AG20443 (cell line): ENCODE data around the gene PARM1.

Source experiments
- DNase-seq: peaks from one replicate; pipeline ENCODE4 v3.0.0; 2012; ENCODE audit warnings: low spot score, mixed read lengths

PARM1 gene

DNA sequence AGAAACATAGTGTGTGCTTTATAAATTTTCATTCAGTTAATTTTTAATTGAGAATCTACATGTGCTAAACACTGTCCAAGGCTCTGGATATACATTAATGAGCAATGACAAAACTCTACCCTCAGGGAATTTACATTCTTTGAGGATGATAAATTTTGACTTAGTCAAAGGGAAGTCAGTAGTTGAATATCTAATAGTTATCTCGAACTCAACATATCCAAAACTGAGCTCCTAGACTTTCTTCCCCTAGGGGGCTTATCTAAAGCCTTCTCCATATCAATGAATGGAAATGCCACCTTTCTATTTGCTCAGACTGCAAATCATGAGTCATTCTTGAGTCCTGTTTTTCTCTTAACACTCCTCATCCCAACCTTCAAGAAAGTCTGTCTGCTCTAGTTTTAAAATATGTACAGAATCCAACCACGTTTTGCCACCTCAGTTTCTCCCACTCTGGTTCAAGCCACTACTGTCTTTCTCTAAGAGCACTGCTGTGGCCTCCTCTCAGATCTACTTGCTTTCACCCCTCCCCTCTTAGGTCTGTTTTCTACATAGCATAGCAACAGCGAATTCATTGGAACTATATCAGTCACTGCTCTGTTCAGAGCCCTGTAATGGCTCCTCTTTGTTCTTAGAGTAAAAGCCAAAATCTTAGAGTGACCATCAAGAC lies 9.5 kb downstream of the PARM1 start:
- DNase-seq: no peak

DNA sequence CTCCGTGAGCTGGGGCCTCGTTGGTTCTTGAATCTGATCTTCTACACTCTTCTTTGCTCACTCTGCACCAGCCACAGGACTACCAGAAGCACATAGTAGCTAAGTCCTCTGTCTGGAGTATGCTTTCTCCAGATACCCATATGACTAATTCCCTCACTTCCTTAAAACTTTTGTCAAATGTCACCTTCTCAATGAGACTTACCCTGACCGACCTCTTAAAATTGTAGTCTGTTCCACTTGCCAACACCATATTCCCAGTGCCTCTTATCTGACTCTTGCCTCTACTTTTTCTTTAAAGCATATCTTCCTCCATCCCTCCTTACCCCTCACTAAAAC lies 10.0 kb downstream of the PARM1 start:
- no peak for DNase-seq

DNA sequence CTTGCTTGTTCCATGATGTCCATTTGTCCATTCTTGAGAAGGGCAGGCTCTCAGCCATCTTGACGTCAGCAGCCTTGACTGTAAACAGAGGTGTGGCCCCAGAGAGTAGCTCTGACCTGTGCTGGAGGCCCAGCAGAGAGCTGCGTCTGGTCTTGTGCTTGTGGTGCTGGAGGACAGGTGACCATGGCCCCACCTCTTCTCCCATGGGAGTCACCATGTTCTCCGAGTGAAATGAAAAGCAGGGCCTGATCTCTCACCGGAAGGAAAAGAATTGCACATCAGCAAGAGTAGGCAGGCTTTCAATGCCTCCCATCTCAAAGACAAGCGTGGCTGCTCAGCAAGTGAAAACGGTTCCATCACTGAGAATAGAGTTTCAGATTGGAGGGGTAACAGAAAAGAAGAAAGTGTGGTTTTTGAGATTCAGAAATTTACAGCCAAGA lies 11.5 kb downstream of the PARM1 start:
- no peak for DNase-seq

DNA sequence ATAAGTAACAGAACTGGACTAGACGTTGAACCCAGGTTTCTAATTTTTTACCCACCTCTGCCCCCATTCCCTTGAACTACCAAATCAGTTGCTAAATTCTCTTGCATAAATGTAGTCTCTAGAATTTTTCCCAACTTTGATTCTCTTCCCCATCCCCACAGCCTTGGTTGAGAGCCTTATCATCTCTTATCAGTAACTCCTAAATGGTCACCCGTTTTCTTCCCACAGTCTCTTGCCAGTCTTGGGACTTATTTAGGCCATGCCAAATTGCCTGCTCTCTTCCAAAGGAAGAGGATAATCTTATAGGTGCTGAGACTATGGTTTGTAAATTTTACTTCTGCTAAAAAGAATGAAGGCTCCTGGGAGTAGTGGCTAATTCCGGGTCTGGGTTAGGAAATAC lies 13.3 kb downstream of the PARM1 start:
- no peak for DNase-seq

DNA sequence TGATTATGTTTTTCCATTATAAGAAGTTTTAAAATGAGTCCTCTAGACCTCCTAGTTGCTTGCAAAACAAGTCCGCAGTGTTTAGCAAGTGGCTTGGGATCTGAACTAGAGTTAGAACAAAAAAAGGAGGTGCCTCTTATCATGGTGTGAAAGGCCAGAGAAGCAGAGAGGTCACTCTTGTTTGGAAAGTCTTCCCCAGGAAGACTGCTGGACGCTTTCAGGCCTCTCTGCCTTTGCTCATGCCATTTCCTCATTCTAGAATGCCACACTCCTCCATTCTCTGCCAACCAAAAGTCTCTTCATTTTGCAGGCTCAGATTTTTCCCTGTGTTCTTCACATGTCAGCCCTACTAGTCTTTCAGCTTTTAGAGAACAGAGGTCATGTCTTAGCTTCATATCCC lies 14.9 kb downstream of the PARM1 start:
- DNase-seq: no peak

DNA sequence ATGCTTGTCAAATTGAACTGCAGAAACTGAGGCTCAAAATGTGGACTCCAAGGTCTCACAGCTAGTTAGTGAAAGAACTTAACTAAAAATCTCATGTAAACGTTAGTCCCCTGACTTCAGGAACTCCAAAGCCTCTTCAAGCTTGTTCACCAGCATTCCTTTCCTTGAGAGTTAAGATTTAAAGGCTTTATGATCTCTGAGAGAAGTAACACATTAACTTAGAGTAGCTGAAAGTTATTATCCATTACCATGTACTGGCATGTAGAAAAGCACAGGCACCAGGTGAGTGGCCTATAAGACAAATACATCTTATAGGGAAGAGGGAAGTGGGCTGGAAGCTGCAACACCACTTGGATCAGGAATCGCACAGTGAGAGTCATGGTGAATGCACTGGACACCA lies 15.3 kb downstream of the PARM1 start:
- DNase-seq: no peak

DNA sequence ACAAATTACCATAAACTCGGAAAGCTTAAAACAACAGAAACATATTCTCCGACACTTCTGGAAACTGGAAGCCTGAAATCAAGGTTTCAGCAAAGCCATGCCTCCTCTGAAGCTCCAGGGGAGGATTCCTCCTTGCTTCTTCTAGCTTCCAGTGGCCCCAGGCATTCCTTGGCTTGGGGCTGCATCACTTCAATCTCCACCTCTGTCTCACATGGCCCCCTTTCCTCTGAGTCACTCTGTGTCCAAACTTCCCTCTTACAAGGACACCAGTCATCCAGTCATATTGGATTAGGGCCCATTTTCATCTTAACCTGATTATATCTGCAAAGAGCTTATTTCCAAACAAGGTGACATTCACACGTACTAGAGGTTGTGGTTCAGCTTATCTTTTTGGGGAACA lies 17.3 kb downstream of the PARM1 start:
- no peak for DNase-seq

DNA sequence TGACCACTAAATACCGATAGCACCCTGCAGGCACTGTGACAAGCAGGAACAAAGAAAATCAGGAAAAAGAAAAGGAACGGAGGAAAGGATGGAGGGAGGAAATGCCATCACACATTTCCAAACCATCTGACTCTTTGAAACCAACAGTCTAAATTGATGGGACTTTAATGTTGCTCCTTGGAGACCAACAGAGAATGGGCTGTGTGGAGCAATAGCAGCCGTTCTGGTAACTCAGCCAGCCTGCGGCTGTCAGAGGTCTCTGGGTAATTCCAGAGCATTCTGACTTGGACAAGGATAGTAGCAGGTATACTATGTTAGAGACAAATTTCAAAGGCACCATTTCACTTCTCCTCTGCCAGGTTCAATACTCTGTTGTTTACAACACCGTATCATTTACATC lies 18.0 kb downstream of the PARM1 start:
- no peak for DNase-seq

DNA sequence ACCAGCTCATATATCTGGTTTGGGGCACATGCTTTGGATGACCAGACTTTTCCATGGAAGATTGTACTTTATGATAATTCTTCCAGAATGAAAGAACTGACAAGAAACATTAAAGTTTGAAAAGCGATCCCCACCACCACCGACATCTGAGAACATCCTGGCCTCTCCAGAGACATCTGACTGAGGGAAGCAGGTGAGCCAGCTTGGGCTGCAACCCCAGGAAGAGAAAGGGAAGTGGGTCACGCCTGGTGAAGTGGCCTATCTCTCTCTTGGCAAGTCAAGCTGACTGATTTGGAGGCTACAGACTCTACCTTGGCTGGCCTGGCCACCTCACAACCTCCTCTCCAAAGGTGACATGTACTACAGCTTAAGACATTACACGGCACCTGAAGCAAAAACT lies 20.7 kb downstream of the PARM1 start:
- no peak for DNase-seq

DNA sequence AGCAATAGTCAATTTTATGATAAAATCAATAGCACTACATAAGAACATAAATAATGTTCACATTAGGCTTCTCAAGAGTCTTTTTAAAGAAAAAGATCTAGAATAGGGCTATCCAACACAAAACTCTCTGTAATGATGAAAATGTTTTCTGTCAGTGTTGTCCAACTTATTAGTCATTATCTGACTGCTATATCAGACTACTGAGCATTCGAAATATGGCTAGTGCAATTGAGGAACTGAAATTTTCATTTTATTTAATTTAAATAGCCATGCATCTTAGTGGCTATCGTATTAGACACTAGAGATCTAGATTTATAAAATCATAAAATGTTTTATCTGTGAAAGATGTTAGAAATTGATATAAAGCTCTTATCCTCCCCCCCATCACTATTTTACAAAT lies 26.0 kb downstream of the PARM1 start:
- no peak for DNase-seq

DNA sequence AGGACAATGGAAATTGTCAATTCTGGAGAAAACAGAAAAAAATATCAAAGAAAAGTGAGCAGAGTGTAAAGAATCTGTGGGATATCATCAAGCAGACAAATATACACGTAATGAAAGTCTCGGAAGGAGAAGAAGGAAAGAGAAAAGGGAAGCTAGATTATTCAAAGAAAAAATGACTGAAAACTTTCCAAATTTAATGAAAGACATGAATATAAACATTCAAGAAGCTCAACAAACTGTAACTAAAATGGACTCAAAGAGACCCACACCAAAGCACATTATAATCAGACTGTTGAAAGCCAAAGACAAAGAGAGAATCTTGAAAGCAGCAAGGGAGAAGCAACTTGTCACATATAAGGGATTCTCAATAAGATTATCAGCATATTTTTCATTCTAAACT lies 28.3 kb downstream of the PARM1 start:
- no peak for DNase-seq

DNA sequence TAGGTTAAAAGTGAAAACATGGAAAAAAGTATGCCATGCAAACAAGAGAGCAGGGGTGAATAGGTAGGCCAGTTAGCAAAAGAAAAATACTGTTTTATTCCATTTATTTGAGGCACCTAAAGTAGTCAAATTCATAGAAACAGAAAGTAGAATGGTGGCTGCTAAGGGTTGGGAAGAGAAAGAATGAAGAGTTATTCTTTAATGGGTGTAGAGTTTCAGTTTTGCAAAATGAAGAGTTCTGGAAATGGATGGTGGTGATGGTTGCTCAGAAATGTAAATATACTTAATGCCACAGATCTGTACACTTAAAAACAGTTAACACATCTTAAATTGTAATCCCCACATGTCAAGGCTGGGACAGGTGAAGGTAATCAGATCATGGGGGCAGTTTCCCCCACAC lies 29.7 kb downstream of the PARM1 start:
- DNase-seq: no peak

DNA sequence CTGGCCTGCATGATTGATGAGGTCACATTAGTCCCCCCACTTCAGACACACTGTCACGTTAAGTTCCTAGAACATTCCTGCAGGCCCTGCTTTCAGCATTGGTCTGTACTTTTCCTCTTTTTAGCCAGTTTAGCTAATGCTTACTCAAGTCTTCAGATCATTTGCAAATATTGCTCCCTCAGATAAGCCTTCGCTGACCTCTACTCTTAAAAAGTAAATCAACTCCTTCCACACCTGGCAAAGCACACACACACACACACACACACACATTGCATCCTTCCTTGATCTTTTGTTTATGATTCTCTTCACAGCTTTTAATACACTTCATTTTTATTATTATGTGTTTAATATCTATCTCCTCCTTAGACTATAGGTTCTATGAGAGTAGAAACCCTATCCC lies 31.4 kb downstream of the PARM1 start:
- no peak for DNase-seq

DNA sequence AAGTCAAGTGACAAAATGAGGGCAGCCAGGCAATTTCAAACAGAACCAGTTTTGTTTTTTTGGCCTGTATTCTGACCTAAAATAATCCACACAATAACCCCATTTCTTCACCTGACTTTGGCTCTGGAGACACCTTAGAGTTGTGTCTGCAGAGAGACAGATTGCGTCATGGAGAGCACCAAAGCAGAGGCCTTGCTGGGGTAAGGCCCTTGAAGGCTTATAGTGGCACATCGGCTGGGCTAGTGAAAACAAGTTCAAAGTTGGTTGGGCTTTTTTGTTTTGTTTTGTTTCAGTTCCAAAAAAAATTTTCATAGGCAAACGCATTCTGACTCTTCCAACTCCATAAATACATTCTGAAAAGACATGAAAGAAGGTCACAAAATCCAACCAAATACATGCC lies 34.4 kb downstream of the PARM1 start:
- DNase-seq: no peak

DNA sequence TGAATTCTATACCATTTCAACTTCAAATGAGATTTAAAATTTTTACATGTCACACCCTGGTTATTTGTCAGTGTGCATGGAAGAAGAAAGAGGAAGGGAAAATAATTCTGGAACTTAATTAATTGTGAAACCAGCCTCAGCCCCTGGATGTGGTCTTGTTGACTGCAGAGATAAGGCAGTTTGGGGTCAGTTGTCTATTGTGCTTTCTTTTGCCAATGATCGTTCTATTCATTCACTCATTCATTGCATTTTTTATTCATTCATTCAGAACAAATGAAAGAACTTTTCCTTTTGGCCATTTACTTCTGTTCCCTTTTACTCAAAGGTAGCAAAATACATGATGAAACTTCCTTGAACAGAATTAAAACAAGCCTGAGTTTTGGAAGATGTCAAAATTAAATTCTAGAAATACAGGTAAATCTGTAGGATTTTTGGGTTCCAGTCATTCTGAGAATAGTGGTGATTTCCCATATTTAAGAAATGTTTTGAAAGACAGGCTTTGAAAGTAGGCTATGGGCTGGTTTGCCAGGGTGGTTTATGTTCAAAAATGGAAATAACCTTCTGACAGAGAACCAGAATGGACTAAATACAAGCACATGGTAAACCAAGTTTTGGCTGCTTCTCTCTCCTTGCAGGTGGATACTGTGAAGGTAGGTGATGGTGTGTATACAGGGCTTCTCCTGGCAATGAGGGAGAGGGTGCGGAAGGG lies 35.7 kb downstream of the PARM1 start:
- DNase-seq: no peak

DNA sequence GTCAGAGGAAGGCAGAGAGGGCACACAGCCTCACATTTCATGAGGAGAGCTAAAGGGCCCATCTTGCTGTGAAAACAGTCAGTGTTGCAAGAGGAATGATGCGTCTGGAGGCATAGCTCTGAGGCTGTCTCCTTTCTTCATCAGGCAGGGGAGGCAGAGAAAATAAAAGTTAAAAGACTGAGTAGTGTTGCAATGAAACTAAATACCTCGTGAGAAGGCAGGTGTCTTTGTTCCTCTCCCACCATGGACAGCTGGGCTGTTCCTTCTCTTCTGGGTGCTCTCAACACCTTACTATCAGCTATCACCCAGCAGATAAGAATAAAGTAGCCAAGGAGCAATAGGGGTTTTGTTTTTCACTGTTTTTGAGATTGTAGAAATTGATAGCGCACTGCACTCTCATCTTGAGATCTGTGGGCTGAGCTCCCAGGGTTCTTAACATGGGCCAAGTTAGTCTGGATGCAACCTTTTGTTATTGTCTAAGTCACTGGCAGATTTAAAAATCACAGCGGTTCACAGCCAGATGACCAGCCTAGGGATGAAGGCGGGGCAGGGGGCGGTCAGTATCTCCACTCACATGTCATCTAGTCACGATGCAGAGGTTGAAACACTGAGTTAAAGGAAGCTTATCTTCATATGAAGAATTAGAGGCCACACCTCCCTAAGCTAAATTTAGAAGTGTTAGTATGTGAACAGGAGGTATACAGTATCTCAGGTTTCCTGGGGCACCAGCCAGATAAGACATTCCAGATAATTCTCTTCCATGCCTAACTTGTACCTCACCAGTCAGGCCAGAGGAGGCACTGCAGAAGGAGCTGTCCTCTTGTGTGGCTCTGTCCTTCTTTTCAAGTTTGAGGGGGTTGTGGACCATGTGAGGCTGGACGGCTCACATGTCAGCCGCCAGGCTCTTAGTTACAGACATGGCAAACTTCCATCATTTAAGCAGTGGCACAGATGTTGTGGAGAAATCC lies 36.9 kb downstream of the PARM1 start:
- no peak for DNase-seq

DNA sequence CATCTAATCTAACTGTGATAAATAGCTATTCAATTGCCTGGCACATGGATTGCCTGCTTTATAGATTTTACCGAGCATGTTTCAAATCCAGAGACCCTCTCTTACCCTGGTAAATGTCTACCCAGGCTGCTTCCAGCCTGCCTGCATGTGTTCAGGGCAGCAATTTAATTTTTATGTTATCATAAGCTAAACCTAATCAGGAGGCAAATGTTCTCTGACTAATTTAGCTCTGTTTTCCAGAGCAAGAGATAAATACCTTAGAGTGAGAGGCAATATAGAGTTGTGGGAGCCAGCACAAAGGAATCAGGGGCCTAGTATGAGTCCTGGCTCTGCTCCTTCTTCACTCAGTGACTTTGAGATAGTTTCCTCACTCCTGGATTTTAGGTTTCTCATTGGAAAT lies 37.7 kb downstream of the PARM1 start:
- no peak for DNase-seq

DNA sequence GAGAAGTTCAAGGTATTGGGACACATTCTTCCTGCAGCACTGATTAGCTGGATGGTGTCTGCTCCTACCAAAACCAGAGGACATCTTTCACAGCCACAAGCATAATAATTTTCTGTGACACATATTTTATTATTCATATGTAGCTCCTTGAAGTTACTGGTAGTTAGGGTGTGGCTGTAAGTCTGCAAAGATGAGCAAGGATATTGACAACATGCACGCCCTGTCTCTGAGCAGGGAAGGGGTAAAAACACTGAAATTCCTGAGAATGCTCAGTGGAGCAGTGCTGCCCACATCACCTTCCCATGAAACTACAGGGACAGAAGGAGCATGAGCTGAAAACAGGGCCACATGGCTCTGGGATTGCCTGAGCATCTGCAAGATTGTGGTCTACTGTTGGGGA lies 38.9 kb downstream of the PARM1 start:
- no peak for DNase-seq

DNA sequence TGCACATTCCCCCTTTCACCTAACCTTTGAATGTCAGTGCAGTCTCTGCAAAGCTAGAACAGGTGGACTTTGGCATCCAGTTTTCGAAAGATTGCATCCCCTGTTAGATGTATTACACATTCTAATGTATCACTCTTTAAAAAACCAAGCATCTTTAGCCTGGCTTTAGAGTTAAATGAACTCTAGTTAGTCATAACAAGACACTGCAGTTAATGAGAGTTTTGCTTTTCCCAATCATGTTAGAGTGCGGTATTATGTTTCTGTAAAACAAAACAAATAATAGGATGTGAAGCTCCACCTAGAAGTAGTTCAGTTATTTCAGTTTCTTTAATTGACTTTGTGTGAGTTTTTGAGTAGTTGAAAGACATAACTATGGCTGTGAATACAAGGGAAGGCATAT lies 42.2 kb downstream of the PARM1 start:
- DNase-seq: no peak

DNA sequence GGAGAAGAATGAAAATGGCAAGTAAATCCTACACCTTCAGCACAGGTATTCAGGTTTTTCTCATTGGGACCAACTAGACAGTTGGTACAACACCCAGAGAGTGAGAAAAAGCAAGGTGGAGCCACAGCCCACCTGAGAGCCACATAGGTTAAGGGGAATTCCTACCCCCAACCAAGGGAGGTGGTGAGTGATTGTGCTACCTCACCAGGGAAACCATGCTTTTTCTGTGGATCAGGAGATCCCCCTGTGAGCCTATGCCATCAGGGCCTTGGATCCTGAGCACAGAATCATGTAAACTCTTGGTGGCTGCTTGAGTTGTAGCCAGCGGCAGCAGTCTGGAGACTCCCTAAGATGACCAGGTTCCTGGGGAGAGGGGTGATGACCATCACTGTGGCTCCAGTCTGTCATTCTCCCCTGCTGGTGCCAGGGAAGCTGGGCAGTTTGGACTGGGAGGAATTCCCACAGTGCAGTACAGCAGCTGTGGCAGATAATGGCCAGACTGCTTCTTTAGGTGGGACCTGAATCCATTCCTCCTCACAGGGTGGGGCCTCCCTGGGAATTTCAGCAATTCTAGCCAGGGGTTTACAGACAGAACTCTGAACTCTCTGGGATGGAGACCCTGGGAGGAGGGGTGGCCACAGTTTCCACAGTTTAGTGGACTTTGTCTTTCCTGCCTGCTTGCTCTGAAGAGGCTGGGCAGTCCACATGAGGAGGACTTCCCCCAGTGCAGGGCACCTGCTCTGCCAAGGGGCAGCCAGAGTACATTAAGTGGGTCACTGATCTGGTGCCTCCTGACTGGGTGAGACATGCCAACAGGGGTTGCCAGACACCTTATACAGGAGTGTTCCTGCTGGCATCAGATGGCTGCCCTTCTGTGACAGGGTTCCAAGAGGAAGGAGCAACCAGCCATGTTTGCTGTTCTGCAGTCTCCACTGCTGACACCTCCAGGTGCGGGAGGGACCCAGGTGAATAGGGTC lies 43.2 kb downstream of the PARM1 start:
- DNase-seq: no peak

DNA sequence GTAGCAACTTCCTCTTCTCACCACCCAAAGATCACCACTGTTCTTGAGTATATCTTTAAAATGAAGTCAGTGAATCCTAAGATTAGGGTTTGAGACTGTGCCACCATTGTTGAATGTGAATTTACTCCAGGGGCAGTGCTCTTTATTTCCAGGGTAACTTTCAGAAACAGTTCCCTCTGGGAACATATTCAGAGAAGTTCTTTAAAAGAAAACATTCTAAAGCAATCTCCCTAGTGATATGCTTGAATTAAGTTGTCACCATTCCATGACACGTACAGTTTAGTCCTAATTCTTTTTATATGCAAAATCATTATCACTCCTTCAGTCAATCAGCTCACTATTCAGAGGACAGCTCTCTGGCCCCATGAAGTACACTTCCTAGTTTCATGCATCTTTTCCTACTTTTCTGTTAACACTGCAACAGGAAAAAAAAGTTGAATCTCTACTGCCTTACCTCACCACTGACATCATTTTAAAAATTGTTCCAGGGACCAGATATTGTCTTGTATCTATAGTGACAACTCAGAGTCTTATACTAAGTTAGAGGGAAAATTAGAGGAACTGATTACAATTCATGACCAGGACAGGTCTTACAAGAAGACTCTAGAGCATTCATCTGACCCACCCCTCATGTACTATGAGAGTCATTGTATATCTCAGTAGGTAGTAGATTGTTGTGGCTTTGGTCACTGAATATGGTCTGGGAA lies 49.8 kb downstream of the PARM1 start:
- DNase-seq: no peak
